Tibial nerve (tissue), 4 donors: Measurements from ENCODE around the gene WBP1.

Experiments used
- EP300 ChIP-seq, 2 donors: sonication (generic); formaldehyde crosslinking; IDR thresholded peaks; one replicate each; pipeline ENCODE4 v1.6.1; 2017; ENCODE audit warnings: antibody characterized with exemption in 2 of 2, mild to moderate bottlenecking in 1 of 2
- POLR2A ChIP-seq, 2 donors: fragments of 450-650 bp; IDR thresholded peaks; one replicate each; pipeline ENCODE4 v1.6.1; 2017; ENCODE audit warnings: antibody characterized with exemption in 2 of 2, mild to moderate bottlenecking in 2 of 2, moderate library complexity in 2 of 2
- TF ChIP-seq, protein P1 (sequence below), 5 experiments: fragments of 200-600 bp in 3 of 5; fragments of 450-650 bp in 2 of 5; sonication (generic) in 3 of 5; IDR thresholded peaks; one replicate each; pipeline ENCODE4 v1.5.1; 2016 to 2019; ENCODE audit warnings: antibody characterized with exemption in 5 of 5, mild to moderate bottlenecking in 3 of 5, moderate library complexity in 2 of 5

DNA sequence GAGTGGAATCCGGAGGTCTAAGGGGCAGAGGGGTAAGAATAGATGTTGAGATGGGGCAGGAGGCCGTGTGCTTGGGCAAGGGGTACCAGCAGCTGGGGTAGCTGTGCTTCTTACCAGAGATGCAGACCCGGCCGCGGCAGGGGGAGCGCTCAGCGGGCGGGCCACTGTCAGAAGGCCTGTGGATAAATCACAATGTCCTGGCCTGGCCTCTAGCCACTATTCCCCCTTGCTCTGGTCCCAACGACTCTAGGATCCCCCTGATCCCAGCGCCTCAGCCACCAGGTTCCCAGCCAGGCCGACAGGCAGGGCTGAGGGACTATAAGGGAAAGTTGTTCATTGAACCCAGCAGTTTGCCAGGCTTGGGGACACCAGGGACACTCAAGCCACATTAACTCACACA is 27.7 kb upstream of the WBP1 start:
- TF ChIP-seq, protein P1, sequence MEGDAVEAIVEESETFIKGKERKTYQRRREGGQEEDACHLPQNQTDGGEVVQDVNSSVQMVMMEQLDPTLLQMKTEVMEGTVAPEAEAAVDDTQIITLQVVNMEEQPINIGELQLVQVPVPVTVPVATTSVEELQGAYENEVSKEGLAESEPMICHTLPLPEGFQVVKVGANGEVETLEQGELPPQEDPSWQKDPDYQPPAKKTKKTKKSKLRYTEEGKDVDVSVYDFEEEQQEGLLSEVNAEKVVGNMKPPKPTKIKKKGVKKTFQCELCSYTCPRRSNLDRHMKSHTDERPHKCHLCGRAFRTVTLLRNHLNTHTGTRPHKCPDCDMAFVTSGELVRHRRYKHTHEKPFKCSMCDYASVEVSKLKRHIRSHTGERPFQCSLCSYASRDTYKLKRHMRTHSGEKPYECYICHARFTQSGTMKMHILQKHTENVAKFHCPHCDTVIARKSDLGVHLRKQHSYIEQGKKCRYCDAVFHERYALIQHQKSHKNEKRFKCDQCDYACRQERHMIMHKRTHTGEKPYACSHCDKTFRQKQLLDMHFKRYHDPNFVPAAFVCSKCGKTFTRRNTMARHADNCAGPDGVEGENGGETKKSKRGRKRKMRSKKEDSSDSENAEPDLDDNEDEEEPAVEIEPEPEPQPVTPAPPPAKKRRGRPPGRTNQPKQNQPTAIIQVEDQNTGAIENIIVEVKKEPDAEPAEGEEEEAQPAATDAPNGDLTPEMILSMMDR (IDR thresholded peaks at IDR 0.05): no peak
- no peak for TF ChIP-seq POLR2A (IDR thresholded peaks at IDR 0.05)
- no peak for TF ChIP-seq EP300 (IDR thresholded peaks at IDR 0.05)
